ENCODE measurements around the gene FOSL1.

DNA sequence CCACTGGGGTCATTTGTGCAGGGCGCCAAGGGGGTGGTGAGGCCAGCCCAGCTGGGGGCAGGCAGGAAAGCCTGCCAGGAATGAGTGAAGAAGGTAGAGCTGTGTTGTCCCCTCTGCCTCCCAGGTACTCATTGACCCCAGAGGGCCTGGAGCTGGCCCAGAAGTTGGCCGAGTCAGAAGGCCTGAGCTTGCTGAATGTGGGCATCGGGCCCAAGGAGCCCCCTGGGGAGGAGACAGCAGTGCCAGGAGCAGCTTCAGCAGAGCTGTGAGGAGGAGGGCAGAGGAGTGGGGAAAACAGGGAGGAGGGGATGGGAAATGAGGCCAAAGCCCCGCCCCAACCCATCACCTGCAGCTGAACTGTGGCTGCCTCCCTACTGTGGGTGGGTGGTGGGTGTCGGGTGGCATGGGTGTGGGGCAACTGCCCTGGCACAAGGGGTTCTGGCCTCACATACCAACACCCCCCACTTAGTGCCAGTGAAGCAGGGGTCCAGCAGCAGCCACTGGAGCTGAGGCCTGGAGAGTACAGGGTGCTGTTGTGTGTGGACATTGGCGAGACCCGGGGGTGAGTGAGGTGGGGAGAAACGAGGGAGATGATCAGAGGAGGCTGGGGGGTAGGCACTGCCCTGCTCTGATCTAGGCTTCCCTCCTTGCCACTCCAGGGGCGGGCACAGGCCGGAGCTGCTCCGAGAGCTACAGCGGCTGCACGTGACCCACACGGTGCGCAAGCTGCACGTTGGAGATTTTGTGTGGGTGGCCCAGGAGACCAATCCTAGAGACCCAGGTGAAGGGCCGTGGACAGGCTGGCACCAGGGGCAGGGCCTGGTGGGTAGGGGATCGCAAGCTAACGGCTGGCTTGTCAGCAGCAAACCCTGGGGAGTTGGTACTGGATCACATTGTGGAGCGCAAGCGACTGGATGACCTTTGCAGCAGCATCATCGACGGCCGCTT, 37.0 kb downstream of the FOSL1 start:
- TF ChIP-seq CTCF (conservative IDR thresholded peaks at IDR 0.05 in 1 of 2, IDR thresholded peaks at IDR 0.05 in 1 of 2; ENCODE audit: low read depth in 1 of 2, low read length in 2 of 2) (no peak), EZH2 (IDR thresholded peaks at IDR 0.05; ENCODE audit: low read length, missing control alignments) (no peak)
